GM12864 (cell line): ENCODE results near the gene DDX39A.

Experiments used
- DNase-seq: peaks from one replicate; pipeline ENCODE4 v3.0.0-alpha.2; 2011; ENCODE audit warnings: low read depth
- H3K4me3 ChIP-seq: 2 replicates; pipeline ENCODE4 v1.5.1; 2011; ENCODE audit warnings: mild to moderate bottlenecking, low read depth, low read length, control low read depth
- TF ChIP-seq, protein P1 (sequence below): IDR thresholded peaks from 2 replicates; pipeline ENCODE4 v1.5.1; 2011; ENCODE audit warnings: low read depth, mild to moderate bottlenecking, moderate library complexity, low read length, control low read depth, inconsistent platforms; ENCODE audit errors: missing control alignments

Gene DDX39A

DNA sequence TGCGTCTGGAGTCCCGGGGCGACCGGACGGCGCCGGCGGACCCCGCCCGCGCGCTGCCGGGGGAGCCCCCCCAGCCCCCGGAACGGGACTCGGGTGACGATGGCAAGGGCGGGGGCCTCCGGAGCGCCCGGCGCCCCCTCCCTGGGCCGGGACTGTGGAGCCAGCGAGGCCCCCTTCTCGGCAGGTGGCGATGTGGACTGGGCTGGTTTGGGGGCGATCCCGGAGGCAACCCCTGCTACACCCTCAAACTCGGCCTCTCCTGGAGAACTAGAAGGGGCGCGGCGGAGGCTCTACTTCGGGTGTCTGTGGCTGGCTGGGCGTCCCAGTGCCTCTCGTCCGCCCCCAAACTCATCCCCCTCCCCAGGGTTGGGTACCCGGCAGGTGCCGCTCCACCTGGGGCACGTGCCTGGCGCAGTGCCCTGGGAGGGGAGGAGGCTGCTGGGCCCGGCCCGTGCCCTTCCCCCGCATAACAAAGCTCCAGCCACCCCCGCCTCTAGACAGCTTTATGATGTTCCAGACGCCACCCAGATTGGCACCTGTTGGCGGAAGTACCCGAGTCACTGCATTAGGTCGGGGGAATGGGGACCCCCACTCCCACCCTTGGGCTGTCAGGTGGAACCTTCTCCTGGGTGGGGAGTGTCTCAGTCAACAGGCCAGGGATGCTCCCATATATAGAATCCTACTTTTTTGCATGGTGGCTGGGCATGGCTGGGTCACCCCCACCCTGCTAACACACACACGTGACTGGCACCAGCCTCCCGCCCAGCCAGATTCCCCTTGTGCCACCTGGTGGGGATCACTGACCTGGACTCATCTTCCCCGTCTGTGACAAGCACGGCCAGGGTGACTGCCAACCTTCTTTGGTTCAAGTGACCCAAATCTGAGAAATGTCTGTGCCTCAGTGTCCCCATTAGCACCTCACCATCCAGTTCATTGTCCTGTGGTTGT, 14.7 kb upstream of the DDX39A start:
- peak overlapping the region; percentile 84 for H3K4me3 ChIP-seq
- no peak for DNase-seq
- TF ChIP-seq, protein P1, sequence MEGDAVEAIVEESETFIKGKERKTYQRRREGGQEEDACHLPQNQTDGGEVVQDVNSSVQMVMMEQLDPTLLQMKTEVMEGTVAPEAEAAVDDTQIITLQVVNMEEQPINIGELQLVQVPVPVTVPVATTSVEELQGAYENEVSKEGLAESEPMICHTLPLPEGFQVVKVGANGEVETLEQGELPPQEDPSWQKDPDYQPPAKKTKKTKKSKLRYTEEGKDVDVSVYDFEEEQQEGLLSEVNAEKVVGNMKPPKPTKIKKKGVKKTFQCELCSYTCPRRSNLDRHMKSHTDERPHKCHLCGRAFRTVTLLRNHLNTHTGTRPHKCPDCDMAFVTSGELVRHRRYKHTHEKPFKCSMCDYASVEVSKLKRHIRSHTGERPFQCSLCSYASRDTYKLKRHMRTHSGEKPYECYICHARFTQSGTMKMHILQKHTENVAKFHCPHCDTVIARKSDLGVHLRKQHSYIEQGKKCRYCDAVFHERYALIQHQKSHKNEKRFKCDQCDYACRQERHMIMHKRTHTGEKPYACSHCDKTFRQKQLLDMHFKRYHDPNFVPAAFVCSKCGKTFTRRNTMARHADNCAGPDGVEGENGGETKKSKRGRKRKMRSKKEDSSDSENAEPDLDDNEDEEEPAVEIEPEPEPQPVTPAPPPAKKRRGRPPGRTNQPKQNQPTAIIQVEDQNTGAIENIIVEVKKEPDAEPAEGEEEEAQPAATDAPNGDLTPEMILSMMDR, result no peak

DNA sequence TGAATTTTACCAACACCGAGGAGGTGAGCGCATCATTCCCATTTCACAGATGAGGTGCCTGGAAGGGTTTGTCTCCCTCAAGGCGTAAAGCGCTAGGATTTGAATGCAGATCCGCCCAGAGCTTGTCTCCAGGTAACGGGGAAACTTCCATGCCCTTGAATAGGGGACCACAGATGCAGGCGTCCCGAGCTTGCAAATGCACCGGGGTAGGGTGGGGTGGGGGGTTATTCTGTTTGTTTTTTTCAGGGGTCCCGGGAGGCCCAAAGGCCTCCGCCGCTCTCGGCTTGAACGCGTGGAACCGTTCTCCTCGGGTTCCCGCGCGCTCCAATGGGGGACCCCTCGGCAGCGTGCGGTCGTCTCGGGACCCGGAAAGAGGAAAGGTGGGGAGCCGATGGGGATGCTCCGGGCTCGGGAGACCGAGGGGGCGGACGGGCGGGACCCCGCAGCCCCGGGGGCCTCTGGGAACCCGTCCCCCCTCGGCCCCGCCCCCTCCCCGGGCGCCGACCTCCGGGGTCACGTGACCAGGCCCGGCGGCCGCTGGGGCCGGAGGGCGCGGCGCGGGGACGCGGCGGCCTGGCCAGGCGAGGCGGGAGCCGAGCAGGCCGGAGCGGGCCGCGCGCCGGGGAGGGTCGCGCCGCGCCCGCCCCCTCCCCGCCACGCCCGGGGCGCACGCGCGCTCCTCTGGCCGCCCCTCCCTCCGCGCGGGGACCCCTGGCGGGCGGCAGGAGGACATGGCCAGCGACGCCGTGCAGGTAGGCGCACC, 13.8 kb upstream of the DDX39A start, which contains the start of gene PKN1:
TSS of gene PKN1 (plus strand) at position 516 of the 763 bp plus-strand sequence. CDS start at position 732, 216 bp downstream.
- no peak for DNase-seq
- TF ChIP-seq, protein P1, result no peak

DNA sequence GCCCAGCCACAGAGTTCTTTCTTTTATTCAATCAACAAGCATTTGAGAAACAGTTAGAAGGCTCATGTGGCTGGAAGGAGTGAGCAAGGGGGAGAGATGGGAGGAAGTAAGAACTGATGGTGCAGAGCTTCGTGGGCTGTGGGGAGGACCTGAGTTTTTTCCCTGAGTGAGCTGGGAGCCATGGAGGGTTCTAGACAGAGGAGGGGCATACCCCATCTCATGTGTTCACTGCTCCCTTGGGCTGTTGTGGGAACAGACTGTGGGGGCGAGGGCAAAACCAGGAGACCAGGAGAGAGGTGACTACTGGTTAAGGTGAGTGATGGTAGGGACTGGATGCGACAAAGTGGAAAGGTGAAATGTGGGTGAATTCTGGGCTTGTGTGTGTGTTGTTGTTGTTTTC, 11.6 kb upstream of the DDX39A start:
- no peak for DNase-seq
- TF ChIP-seq, protein P1, result no peak
- H3K4me3 ChIP-seq, result no peak overlapping the region

More for the DNA sequence above, 13.8 kb upstream of the DDX39A start, which contains the start of gene PKN1:
- peak within 1 kb of the TSS; percentile 84 for H3K4me3 ChIP-seq

DNA sequence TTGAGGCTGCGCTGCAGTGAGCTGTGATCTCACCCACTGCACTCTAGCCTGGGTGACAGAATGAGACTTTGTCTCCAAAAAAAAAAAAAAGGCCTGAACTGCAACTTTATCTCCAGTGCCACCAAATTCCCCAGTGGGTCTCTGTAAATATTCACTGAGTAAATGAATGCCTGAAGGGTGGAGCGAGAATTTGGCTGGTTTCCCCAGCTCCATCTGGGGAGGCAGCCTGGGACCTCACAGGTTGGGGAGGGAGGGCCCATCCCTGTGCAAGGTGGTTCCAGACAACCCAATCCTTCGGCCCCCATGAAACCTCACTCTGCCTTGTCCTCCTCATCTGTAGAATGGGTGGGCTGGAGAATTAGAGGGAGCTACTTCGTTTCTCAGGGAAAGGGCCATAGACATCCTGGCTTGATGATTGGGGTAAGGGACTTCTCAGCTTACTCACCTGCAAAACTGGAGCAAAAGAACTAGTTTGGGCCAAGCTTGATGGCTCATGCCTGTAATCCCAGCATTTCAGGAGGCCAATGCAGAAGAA, 9.8 kb upstream of the DDX39A start:
- TF ChIP-seq, protein P1, result no peak
- no peak overlapping the region for H3K4me3 ChIP-seq
- DNase-seq, result no peak

DNA sequence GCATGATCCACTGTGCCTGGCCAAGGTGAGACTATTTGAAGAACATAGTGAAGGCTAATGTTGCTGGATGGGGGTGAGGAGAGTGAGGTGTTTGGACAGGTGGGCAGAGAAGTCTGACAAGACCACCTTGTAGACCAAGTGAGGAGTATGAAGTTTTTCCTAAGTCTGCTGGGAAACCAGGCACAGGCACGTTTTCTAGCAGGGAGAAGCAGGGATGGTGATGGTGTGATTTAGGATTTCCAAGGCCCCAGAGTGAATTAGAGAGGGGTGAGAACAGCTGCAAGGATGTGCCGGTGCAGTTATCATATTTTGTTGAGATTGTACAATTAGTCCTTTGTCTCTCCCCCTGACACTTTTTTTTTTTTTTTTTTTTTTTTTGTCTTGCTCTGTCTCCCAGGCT, 8.3 kb upstream of the DDX39A start:
- TF ChIP-seq, protein P1, result no peak
- H3K4me3 ChIP-seq, result no peak overlapping the region
- no peak for DNase-seq

DNA sequence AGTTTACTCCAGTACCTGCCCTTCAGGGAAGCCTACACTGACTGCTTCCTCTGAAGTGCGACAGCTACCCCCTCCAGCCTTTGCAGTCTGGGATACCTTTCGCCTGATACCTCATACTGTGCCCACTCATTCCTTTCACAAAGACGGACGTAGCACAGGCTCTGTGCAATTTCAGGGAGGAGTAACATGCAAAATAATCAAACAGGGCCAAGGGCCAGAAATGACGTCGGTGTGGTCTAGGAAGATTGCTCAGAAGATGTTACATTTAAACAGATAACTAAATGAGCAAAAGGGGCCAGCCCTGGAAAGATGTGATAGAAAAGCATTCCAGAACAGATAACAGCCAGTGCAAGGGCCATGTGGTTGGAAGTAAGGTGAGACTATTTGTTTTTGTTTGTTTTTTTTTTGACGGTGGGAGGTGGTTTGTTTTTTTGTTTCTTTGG, 6.6 kb upstream of the DDX39A start:
- TF ChIP-seq, protein P1, result no peak
- H3K4me3 ChIP-seq, result no peak overlapping the region
- no peak for DNase-seq
